HepG2 (cell line): ENCODE results near the gene TTLL12.

Source experiments
- DR1 ChIP-seq: sonication (generic); formaldehyde crosslinking; IDR thresholded peaks from 2 replicates; pipeline ENCODE4 v1.8.0; 2021; ENCODE audit warnings: mild to moderate bottlenecking, missing genetic modification reagents, inconsistent platforms
- EZH2 ChIP-seq: conservative IDR thresholded peaks from 2 replicates; pipeline ENCODE4 v1.6.1; 2012; ENCODE audit warnings: mild to moderate bottlenecking, low read depth, low read length, moderate library complexity
- FIP1L1 ChIP-seq: fragments of 200-400 bp; formaldehyde crosslinking; IDR thresholded peaks from 2 replicates; pipeline ENCODE4 v1.6.1; 2018; ENCODE audit warnings: low read depth, mild to moderate bottlenecking, low read length, moderate library complexity, borderline replicate concordance; ENCODE audit not compliant: insufficient read depth
- ZNF343 ChIP-seq: sonication (generic); formaldehyde crosslinking; IDR thresholded peaks from 2 replicates; pipeline ENCODE4 v1.4.0; 2020; ENCODE audit warnings: mild to moderate bottlenecking, missing genetic modification reagents
- ZNF839 ChIP-seq: sonication (generic); formaldehyde crosslinking; IDR thresholded peaks from 2 replicates; pipeline ENCODE4 v1.4.0; 2020; ENCODE audit warnings: missing genetic modification reagents, mild to moderate bottlenecking, borderline replicate concordance
- TF ChIP-seq, protein P1 (sequence below): sonication (generic); formaldehyde crosslinking; IDR thresholded peaks from 2 replicates; pipeline ENCODE4 v1.8.0; 2022; ENCODE audit warnings: missing genetic modification reagents, low read depth, mild to moderate bottlenecking, borderline replicate concordance
- TF ChIP-seq, protein P2 (sequence below), 2 experiments: sonication (generic) in 1 of 2; formaldehyde crosslinking in 1 of 2; IDR thresholded peaks; 2 replicates each; pipeline versions ENCODE4 v1.4.0 to v1.6.1; 2016 to 2020; ENCODE audit warnings: borderline replicate concordance in 1 of 2, low read depth in 1 of 2, mild to moderate bottlenecking in 1 of 2, missing genetic modification reagents in 1 of 2
- TF ChIP-seq, protein P3 (sequence below): sonication (generic); formaldehyde crosslinking; IDR thresholded peaks from 2 replicates; pipeline ENCODE4 v1.5.0; 2020; ENCODE audit warnings: mild to moderate bottlenecking, missing genetic modification reagents, moderate library complexity
- TF ChIP-seq, protein P4 (sequence below): sonication (generic); formaldehyde crosslinking; IDR thresholded peaks from 2 replicates; pipeline ENCODE4 v1.8.0; 2022; ENCODE audit warnings: low read depth, missing genetic modification reagents

DNA sequence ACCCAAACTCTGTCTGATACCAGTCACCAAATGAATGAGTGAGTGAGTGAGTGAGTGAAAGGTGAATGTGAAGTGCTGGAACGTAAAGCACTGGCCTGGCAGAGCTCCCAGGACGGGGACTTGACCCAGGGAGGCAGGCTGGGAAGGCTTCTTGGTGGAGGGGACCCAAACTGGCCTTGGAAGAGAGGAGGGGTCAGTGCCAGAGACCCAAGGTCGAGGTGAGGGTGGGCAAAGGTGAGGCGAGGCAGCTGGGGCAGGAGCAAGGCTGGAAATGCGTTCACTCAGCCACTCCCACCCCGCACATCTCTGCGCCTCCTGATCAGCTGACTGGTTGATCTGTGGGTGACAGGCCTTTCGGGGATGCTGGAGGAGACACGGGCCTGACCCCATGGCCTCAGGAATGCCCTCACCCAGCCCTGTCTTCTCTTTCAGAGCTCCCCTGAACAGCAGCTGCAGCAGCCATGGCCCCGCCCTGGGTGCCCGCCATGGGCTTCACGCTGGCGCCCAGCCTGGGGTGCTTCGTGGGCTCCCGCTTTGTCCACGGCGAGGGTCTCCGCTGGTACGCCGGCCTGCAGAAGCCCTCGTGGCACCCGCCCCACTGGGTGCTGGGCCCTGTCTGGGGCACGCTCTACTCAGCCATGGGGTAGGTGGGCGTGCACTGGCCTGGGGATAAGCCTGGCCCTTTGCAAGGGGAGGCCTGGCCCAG, 28.0 kb downstream of the TTLL12 start:
- TF ChIP-seq, protein P1, sequence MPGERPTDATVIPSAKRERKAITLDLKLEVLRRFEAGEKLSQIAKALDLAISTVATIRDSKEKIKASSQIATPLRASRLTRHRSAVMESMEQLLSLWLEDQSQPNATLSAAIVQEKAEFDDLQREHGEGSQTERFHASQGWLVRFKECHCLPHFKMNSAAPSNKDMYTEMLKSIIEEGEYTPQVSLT: no peak
- TF ChIP-seq FIP1L1 (no peak), DR1 (CRISPR knock-in tag) (no peak), ZNF343 (CRISPR knock-in tag) (no peak), EZH2 (no peak), ZNF839 (CRISPR knock-in tag) (no peak)
- TF ChIP-seq, protein P2, sequence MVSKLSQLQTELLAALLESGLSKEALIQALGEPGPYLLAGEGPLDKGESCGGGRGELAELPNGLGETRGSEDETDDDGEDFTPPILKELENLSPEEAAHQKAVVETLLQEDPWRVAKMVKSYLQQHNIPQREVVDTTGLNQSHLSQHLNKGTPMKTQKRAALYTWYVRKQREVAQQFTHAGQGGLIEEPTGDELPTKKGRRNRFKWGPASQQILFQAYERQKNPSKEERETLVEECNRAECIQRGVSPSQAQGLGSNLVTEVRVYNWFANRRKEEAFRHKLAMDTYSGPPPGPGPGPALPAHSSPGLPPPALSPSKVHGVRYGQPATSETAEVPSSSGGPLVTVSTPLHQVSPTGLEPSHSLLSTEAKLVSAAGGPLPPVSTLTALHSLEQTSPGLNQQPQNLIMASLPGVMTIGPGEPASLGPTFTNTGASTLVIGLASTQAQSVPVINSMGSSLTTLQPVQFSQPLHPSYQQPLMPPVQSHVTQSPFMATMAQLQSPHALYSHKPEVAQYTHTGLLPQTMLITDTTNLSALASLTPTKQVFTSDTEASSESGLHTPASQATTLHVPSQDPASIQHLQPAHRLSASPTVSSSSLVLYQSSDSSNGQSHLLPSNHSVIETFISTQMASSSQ (IDR thresholded peaks at IDR 0.05; ENCODE audit: low read depth): no peak
- TF ChIP-seq, protein P2 (CRISPR knock-in tag; IDR thresholded peaks at IDR 0.05; ENCODE audit: borderline replicate concordance): no peak
- TF ChIP-seq, protein P3, sequence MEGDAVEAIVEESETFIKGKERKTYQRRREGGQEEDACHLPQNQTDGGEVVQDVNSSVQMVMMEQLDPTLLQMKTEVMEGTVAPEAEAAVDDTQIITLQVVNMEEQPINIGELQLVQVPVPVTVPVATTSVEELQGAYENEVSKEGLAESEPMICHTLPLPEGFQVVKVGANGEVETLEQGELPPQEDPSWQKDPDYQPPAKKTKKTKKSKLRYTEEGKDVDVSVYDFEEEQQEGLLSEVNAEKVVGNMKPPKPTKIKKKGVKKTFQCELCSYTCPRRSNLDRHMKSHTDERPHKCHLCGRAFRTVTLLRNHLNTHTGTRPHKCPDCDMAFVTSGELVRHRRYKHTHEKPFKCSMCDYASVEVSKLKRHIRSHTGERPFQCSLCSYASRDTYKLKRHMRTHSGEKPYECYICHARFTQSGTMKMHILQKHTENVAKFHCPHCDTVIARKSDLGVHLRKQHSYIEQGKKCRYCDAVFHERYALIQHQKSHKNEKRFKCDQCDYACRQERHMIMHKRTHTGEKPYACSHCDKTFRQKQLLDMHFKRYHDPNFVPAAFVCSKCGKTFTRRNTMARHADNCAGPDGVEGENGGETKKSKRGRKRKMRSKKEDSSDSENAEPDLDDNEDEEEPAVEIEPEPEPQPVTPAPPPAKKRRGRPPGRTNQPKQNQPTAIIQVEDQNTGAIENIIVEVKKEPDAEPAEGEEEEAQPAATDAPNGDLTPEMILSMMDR (CRISPR knock-in tag): no peak
- TF ChIP-seq, protein P4, sequence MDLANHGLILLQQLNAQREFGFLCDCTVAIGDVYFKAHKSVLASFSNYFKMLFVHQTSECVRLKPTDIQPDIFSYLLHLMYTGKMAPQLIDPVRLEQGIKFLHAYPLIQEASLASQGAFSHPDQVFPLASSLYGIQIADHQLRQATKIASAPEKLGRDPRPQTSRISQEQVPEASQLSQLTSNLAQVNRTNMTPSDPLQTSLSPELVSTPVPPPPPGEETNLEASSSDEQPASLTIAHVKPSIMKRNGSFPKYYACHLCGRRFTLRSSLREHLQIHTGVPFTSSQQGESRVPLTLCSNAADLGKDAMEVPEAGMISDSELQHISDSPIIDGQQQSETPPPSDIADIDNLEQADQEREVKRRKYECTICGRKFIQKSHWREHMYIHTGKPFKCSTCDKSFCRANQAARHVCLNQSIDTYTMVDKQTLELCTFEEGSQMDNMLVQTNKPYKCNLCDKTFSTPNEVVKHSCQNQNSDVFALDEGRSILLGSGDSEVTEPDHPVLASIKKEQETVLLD (CRISPR knock-in tag): no peak
